SK-N-SH (cell line): ENCODE measurements around the gene ARHGAP27. TPM values are rescaled to one million over a fixed set of nuclear protein-coding genes. Genes with fewer than 3 reads are reported as not detected.

Experiments used
- CTCF ChIA-PET: fragments of 300-600, 350-600 bp; formaldehyde crosslinking; extraction: SDS; loops from one replicate; lab custom pipeline; 2021; lab: Yijun Ruan, JAX
- POLR2A ChIA-PET: fragments of 350-600 bp; sonication (Branson Sonifier 250); formaldehyde crosslinking; extraction: SDS; loops from one replicate; lab custom pipeline; 2020; ENCODE audit warnings: antibody characterized with exemption, inconsistent platforms; lab: Yijun Ruan, JAX
- DNase-seq: peaks from one replicate; pipeline ENCODE4 v3.0.0; 2012
- H2AFZ ChIP-seq: fragments of 200-600 bp; sonication (generic); 2 replicates; pipeline ENCODE4 v1.8.1; 2016; ENCODE audit warnings: antibody characterized with exemption, mild to moderate bottlenecking, low read depth
- H3F3A ChIP-seq: fragments of 200-600 bp; sonication (generic); replicated peaks from 2 replicates; pipeline ENCODE3; 2016; ENCODE audit warnings: antibody characterized with exemption, mild to moderate bottlenecking; ENCODE audit not compliant: insufficient read depth
- H3K27ac ChIP-seq, 2 experiments: fragments of 200-500 bp in 1 of 2; fragments of 200-600 bp in 1 of 2; sonication (Bioruptor generic) in 1 of 2; sonication (generic), shearing (Covaris generic) in 1 of 2; 2 replicates each; pipeline versions ENCODE4 v1.5.1 to v1.6.1; 2014 to 2016; ENCODE audit warnings: low read depth in 2 of 2, inconsistent platforms in 1 of 2, low read length in 1 of 2, mild to moderate bottlenecking in 1 of 2, mixed read lengths in 1 of 2
- H3K27me3 ChIP-seq: fragments of 200-600 bp; sonication (generic), shearing (Covaris generic); 2 replicates; pipeline ENCODE4 v1.6.1; 2016; ENCODE audit warnings: mixed run types; ENCODE audit not compliant: insufficient read depth
- H3K36me3 ChIP-seq, 2 experiments: fragments of 200-500 bp in 1 of 2; fragments of 200-600 bp in 1 of 2; sonication (Bioruptor generic) in 1 of 2; sonication (generic) in 1 of 2; replicated peaks in 1 of 2; 2 replicates each; pipeline versions ENCODE3 to v1.5.1; 2014 to 2016; ENCODE audit warnings: low read length in 1 of 2, mild to moderate bottlenecking in 1 of 2; ENCODE audit not compliant: insufficient read depth in 2 of 2, control insufficient read depth in 1 of 2
- H3K4me1 ChIP-seq, 2 experiments: fragments of 200-500 bp in 1 of 2; fragments of 200-600 bp in 1 of 2; sonication (Bioruptor generic) in 1 of 2; sonication (generic), shearing (Covaris generic) in 1 of 2; 2 replicates each; pipeline versions ENCODE4 v1.5.1 to v1.6.1; 2014 to 2016; ENCODE audit warnings: low read depth in 1 of 2, low read length in 1 of 2, mixed run types in 1 of 2; ENCODE audit not compliant: insufficient read depth in 2 of 2, control insufficient read depth in 1 of 2
- H3K4me2 ChIP-seq: fragments of 200-600 bp; sonication (generic), shearing (Covaris generic); 2 replicates; pipeline ENCODE4 v1.6.1; 2017; ENCODE audit warnings: mixed run types
- H3K4me3 ChIP-seq, 2 experiments: fragments of 200-500 bp in 1 of 2; fragments of 200-600 bp in 1 of 2; sonication (Bioruptor generic) in 1 of 2; sonication (generic), shearing (Covaris generic) in 1 of 2; 2 replicates each; pipeline versions ENCODE4 v1.5.1 to v1.8.1; 2014 to 2016; ENCODE audit warnings: low read depth in 2 of 2, inconsistent platforms in 1 of 2, low read length in 1 of 2, mild to moderate bottlenecking in 1 of 2, mixed read lengths in 1 of 2, moderate library complexity in 1 of 2
- H3K79me2 ChIP-seq: fragments of 200-600 bp; sonication (generic); 2 replicates; pipeline ENCODE4 v1.8.1; 2017; ENCODE audit warnings: mild to moderate bottlenecking; ENCODE audit not compliant: insufficient read depth
- H3K9ac ChIP-seq: fragments of 200-600 bp; sonication (generic); 2 replicates; pipeline ENCODE4 v1.6.1; 2017; ENCODE audit warnings: mixed run types
- H3K9me2 ChIP-seq: fragments of 200-600 bp; sonication (generic); 2 replicates; pipeline ENCODE4 v1.6.1; 2017; ENCODE audit warnings: mixed run types
- H3K9me3 ChIP-seq: fragments of 200-600 bp; sonication (generic); 2 replicates; pipeline ENCODE4 v1.6.1; 2017; ENCODE audit warnings: mixed run types, mild to moderate bottlenecking, moderate library complexity
- H4K20me1 ChIP-seq: fragments of 200-600 bp; sonication (generic); 2 replicates; pipeline ENCODE4 v1.6.1; 2017; ENCODE audit warnings: mild to moderate bottlenecking, mixed run types; ENCODE audit not compliant: insufficient read depth
- CHD2 ChIP-seq: fragments of 150-350 bp; IDR thresholded peaks from 2 replicates; pipeline ENCODE4 v1.6.1; 2018; ENCODE audit warnings: low read length; ENCODE audit not compliant: partially characterized antibody
- CTCF ChIP-seq: fragments of 200-600 bp; sonication (generic); IDR thresholded peaks from 2 replicates; pipeline ENCODE4 v1.6.1; 2017; ENCODE audit warnings: antibody characterized with exemption, mild to moderate bottlenecking, moderate library complexity
- ELF1 ChIP-seq: IDR thresholded peaks from 2 replicates; pipeline ENCODE4 v1.4.0; 2012
- EZH2phosphoT487 ChIP-seq: fragments of 200-600 bp; sonication (generic); IDR thresholded peaks from 2 replicates; pipeline ENCODE4 v1.6.1; 2017; ENCODE audit warnings: low read depth, mixed run types, mild to moderate bottlenecking, antibody characterized with exemption, moderate library complexity, borderline replicate concordance
- FOSL2 ChIP-seq: IDR thresholded peaks from 2 replicates; pipeline ENCODE4 v1.4.0; 2012; ENCODE audit warnings: low read depth, mild to moderate bottlenecking, moderate library complexity, borderline replicate concordance
- FOXJ3 ChIP-seq: sonication (generic); formaldehyde crosslinking; IDR thresholded peaks from 2 replicates; pipeline ENCODE4 v1.5.1; 2020; ENCODE audit warnings: mild to moderate bottlenecking, missing genetic modification reagents
- FOXM1 ChIP-seq: IDR thresholded peaks from 2 replicates; pipeline ENCODE4 v1.4.0; 2012; ENCODE audit warnings: low read depth, mild to moderate bottlenecking
- MAX ChIP-seq: IDR thresholded peaks from 2 replicates; pipeline ENCODE4 v1.4.0; 2012; ENCODE audit warnings: low read depth
- MXI1 ChIP-seq: IDR thresholded peaks from 2 replicates; pipeline ENCODE4 v1.6.1; 2012; ENCODE audit warnings: mild to moderate bottlenecking, low read depth, low read length, improper control_type of control experiment
- NRF1 ChIP-seq: IDR thresholded peaks from 2 replicates; pipeline ENCODE4 v1.6.1; 2012; ENCODE audit warnings: low read depth, mild to moderate bottlenecking, low read length
- PBX3 ChIP-seq: IDR thresholded peaks from 2 replicates; pipeline ENCODE4; 2012
- RAD21 ChIP-seq: IDR thresholded peaks from 2 replicates; pipeline ENCODE4 v1.6.1; 2012; ENCODE audit warnings: mild to moderate bottlenecking, low read length
- RFX5 ChIP-seq: IDR thresholded peaks from 2 replicates; pipeline ENCODE4 v1.6.1; 2012; ENCODE audit warnings: mild to moderate bottlenecking, improper control_type of control experiment, low read length
- RXRA ChIP-seq: IDR thresholded peaks from 2 replicates; pipeline ENCODE4 v1.4.0; 2012; ENCODE audit warnings: low read depth, mild to moderate bottlenecking, borderline replicate concordance
- SIN3A ChIP-seq: IDR thresholded peaks from 2 replicates; pipeline ENCODE4 v1.6.1; 2012; ENCODE audit warnings: low read depth, mild to moderate bottlenecking, low read length, moderate library complexity, borderline replicate concordance
- TAF1 ChIP-seq: IDR thresholded peaks from 2 replicates; pipeline ENCODE4 v1.6.1; 2012; ENCODE audit warnings: low read depth, mild to moderate bottlenecking, low read length, moderate library complexity, borderline replicate concordance
- TCF12 ChIP-seq: IDR thresholded peaks from 2 replicates; pipeline ENCODE4 v1.4.0; 2012
- YY1 ChIP-seq: IDR thresholded peaks from 2 replicates; pipeline ENCODE4 v1.4.0; 2012; ENCODE audit warnings: low read depth, mild to moderate bottlenecking
- ZBTB33 ChIP-seq: IDR thresholded peaks from 2 replicates; pipeline ENCODE4 v1.4.0; 2012; ENCODE audit warnings: low read depth, borderline replicate concordance
- WGBS: methylation state at CpG from one replicate; pipeline ENCODE4 v1.1.6; 2017; ENCODE audit warnings: low lambda C conversion rate; 5-methylcytosine and 5-hydroxymethylcytosine counted together
- polyA plus RNA-seq, 3 experiments: library from polyadenylated mRNA; depleted of rRNA; stranded (reverse); fragments of >200 nt; gene quantifications; 2 replicates each; pipeline ENCODE4 v1.2.3, GENCODE V29; 2012

ARHGAP27 gene
- polyA plus RNA-seq, 1 of the 3 experiments (the other 2 are of a cell fraction) = 2.1 TPM

GRCh38 chr17:45425984-45426413 lies 6.7 kb downstream of the ARHGAP27 start:
- H3K9me3 ChIP-seq = no peaks in the 10 kb centered on the region
- no peak overlapping the region for H2AFZ ChIP-seq
- WGBS = 72% methylated on average over 3 of the region's 6 CpGs
- no peaks in the 10 kb centered on the region for H3K79me2 ChIP-seq
- DNase-seq = no peak
- no peak overlapping the region for H3K4me3 ChIP-seq
- H3K9me2 ChIP-seq = no peaks in the 10 kb centered on the region
- H3K27ac ChIP-seq = no peak overlapping the region
- CTCF ChIA-PET = interaction anchor here (0.7 to 5.8 kb wide), 13 partner anchors 14 to 228 kb away, joined by 3 to 36 read pairs (median 4); no protein-coding TSS in a partner anchor
- POLR2A ChIA-PET = no interaction called here
- no peak overlapping the region for H3K4me2 ChIP-seq
- no peak overlapping the region for H3K9ac ChIP-seq
- H3F3A ChIP-seq = no peaks in the 10 kb centered on the region
- H3K27me3 ChIP-seq = no peaks in the 10 kb centered on the region
- H4K20me1 ChIP-seq = no peaks in the 10 kb centered on the region
- no peaks in the 10 kb centered on the region for H3K36me3 ChIP-seq
- TF ChIP-seq MAX (no peak), CTCF (peak; percentile 3; the same call in 1 of the 2 replicates)
- TF ChIP-seq, all 33 proteins: peak for 1
- peaks cover 0 to 7% of the 10 kb centered on the region in 2 experiments; a peak in 1 of 4 replicates for H3K4me1 ChIP-seq

- Histone ChIP-seq H3K4me2 (no peak overlapping the region), H3K4me3 (no peak overlapping the region), H3F3A (no peaks in the 10 kb centered on the region), H3K9ac (no peak overlapping the region), H3K79me2 (no peaks in the 10 kb centered on the region), H3K27me3 (no peaks in the 10 kb centered on the region), H3K9me2 (no peaks in the 10 kb centered on the region), H2AFZ (no peak overlapping the region), H3K4me1 (peaks cover 0 to 7% of the 10 kb centered on the region in 2 experiments; a peak in 1 of 4 replicates), H3K27ac (no peak overlapping the region), H3K36me3 (no peaks in the 10 kb centered on the region), H4K20me1 (no peaks in the 10 kb centered on the region), H3K9me3 (no peaks in the 10 kb centered on the region)
- ChIA-PET CTCF (interaction anchor here (0.5 to 5.8 kb wide), 17 partner anchors 12 to 228 kb away, joined by 3 to 36 read pairs (median 4); no protein-coding TSS in a partner anchor), POLR2A (no interaction called here)
- WGBS = 73% methylated on average over 7 of the region's 18 CpGs
- peak; percentile 68 for DNase-seq
- TF ChIP-seq FOXJ3 (CRISPR knock-in tag) (no peak), MXI1 (no peak), YY1 (no peak), TAF1 (no peak), SIN3A (no peak), PBX3 (no peak), TCF12 (no peak), ELF1 (no peak), CTCF (peak; percentile 44; the same call in 1 of the 2 replicates), RAD21 (peak; percentile 55), FOSL2 (no peak), RXRA (no peak), ZBTB33 (no peak), NRF1 (no peak), RFX5 (no peak), EZH2phosphoT487 (no peak), CHD2 (no peak), FOXM1 (no peak)
Measured at GRCh38 chr17:45425125-45425983, 7.3 kb downstream of the ARHGAP27 start.
